GOT3 (cell line): Measurements from ENCODE around the gene ICAM1.

Experiments used
- DNase-seq: peaks from one replicate; lab custom pipeline; 2025; ENCODE audit warnings: mixed read lengths; lab: John Stamatoyannopoulos, UW

ICAM1 gene

DNA sequence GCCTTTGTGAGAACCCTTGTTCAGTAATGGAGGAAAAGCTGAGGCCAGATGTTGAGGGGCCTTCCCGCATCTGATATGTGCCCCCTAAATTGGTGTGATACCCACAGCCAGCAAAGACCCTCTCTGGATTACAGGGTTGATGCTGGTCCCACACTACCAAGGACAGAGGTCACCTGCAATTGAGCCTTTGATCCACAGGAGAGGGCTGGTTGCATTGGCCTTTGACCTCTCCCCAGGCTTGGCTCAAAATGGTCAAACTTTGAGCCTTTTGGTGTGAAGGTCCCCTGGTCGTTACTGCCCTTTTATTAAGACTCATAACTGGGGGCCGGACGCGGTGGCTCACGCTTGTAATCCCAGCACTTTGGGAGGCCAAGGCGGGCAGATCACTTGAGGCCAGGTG is 27.3 kb upstream of the ICAM1 start:
- no peak for DNase-seq

DNA sequence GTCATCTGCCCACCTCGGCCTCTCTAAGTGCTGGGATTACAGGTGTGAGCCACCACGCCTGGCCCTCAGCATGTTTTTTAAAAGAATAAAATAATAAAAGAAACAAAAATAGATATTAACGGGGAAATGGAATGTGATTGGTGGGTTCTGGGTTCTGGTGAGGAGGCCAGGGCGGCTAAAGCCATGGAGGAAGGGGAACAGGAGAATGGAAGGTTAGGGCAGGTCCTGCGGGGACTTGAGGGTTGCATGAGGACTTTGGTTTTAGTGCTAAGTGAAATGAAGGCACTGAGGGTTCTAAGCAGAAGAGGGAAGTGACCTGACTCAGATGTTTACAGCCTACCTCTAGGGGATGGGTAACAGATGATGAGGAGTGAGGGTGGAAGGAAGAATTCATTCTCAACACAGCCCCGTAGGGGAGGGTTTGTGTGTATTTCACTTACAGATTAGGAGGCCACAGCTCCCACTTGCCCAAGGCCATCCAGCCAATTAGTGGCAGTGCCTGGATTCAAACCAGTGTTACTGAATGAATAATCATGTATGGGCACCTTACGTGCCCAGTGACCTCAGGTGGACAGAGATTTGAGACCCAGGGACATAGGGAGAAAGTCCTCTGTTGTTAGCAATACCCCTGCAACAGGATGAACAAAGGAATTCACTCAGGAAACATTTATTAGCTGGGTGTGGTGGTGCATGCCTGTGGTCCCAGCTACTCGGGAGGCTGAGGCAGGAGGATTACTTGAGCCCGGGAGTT is 25.6 kb upstream of the ICAM1 start:
- DNase-seq: no peak

DNA sequence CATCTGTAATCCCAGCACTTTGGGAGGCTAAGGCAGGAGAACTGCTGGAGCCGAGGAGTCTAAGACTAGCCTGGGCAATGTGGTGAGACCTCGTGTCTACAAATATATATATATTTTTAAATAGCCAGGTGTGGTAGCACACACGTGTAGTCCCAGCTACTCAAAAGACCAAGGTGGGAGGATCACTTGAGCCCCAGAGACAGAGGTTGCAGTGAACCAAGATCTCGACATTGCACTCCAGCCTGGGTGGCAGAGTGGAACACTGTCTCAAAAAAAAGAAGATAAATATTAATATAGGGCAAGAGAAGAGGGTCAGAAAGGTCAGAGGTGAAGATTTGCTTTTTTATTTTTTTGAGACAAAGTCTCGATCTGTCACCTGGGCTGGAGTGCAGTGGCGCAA is 24.4 kb upstream of the ICAM1 start:
- no peak for DNase-seq

DNA sequence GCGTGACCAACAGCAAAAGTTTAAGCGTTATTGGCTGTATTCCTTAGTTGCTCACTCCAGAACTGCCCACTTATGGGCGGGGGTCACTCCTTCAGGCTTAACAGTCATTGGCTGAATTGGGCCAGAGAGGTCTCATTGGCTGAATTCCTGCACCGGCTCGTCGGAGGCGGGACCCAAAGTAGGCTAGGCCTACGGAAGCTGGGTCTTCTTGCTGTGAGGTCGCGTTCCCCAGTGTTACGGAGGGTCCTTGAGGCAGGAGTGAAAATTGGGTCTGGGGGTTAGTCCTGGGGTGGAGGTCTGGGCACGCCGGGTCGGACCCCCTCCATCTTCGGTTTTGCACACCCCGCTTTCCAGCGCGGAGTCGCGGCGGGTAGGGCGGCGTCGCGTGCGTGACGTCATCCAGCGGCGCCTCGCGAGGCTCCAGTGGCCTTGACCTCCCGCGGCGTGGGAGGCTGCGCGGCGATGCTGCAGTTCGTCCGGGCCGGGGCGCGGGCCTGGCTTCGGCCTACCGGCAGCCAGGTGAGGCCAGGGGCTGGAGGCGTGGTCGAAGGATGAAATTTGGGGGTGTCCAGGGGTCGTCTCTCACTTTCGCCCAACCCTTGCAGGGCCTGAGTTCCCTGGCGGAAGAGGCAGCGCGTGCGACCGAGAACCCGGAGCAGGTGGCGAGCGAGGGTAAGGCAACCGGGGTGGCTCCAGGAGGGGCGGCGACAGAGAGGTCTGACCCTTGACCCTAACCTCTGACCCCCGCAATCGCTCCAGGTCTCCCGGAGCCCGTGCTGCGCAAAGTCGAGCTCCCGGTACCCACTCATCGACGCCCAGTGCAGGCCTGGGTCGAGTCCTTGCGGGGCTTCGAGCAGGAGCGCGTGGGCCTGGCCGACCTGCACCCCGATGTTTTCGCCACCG is 18.9 kb upstream of the ICAM1 start, which contains the start of gene MRPL4:
Gene MRPL4 (plus strand): TSS at position 423 of the 903 bp plus-strand sequence. CDS start 40 bp downstream, at position 463.
- peak; percentile 90 for DNase-seq

DNA sequence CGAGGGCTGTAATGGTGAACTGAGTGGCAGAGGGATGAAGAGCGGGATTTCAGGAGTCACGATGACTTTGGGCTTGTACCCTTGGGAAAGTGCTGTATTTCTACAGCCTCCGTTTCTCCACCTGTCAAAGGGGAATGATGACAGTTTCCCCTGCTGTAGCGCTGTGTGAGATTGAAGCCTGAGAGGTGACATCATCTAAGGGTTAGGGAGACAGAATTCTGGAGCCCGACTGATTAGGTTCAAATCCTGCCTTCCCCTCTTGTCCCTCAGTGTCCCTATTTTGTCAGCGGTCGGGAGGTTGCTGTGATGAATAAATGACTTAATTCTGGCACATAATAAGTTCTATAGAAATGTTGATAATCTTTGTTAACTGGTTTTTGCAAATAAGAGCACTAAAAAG is 18.2 kb upstream of the ICAM1 start:
- no peak for DNase-seq

DNA sequence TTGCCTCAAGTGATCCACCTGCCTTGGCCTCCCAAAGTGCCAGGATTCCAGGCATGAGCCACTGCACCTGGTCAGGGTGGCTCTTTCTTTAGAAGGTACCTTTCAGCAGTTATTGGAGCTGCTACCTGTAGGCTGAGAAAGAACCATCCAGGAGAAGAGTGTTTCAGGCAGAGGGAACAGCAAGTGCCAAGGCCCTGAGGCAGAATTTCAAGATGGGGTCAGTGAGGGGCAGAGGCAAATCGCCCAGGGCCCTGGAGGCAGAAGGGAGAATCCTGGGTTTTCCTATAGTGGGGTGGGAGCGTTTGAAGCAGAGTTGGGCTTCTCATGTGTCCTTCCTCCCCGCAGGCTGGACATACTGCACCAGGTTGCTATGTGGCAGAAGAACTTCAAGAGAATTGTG is 16.7 kb upstream of the ICAM1 start:
- DNase-seq: no peak

DNA sequence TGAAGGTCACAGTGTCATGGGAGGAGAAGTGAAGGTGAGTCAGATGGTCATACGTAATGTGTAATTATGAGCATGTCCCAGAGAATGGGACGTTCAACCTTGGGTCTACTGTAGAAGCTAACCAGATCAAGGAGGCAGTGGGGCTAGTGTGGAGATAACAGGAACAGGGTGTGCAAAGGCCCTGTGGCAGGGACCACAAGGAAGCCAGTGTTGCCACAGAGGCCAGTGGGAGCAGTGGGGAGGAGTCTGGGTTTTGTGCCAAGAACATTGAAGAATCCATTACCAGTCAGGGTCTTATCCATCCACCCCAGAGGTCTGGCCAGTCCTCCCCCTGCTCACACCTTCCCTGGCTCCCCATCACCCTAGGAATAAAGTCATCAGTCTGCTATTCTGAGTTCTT is 15.6 kb upstream of the ICAM1 start:
- no peak for DNase-seq

DNA sequence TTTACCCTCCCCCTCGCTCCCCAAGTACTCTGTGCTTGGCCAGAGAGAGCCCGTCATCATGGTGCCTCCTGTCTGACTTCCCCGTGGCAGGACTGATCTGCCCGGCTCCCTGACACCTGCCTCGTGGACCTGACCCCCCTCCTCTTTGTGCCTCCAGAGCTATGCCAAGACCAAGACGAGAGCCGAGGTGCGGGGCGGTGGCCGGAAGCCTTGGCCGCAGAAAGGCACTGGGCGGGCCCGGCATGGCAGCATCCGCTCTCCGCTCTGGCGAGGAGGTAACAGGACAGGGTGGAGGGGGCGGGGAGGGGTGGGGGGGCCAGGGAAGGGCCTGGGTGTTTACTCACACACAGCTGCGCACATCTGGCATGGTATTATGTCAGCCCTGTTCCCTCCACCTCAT is 14.4 kb upstream of the ICAM1 start:
- no peak for DNase-seq

DNA sequence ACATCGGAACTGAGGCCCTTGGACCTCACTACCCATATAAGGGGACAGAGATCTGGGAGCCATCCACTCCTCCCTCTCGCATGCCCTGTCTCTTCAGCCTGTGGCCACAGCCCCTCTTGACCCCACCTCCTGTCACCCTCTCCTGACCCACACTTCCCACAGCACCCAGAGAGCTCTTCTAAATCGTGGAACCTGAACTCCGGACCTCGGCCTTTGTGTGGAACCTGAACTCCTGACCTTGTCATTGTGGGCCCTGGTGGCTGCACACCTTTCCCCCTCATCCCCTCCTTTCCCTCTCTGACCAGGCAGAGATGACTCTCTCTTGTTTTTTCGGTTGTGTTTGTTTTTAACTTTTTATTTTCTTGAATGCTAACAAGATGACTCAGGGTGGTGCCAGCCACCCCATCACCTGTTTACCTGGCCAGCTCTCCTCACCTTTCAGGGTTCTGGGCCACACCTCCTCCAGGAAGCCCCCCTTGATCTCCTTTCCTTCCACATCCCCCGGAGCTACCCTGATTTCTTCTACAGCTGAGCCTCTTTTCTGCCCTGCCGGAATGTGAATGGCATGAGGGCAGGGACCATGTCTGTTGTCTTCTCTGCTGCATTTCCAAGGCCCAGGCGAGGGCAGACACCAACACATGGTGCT is 13.8 kb upstream of the ICAM1 start:
- DNase-seq: no peak

DNA sequence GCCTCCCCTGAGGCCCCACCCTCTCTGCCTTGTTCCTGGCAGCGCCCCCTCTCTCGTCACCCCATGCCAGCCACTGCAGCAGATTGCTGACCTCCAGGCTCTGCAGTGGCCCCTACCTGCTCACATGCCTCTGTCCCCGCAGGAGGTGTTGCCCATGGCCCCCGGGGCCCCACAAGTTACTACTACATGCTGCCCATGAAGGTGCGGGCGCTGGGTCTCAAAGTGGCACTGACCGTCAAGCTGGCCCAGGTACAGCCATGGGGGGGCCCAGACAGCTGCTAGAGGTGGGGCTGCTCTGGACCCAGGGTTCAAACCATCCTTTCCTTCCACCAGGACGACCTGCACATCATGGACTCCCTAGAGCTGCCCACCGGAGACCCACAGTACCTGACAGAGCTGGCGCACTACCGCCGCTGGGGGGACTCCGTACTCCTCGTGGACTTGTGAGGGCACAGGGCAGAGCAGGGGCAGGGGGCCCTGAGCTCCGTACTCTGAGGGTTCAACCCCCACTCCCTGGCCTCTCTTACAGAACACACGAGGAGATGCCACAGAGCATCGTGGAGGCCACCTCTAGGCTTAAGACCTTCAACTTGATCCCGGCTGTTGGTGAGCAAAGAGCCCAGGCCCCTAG is 12.7 kb upstream of the ICAM1 start:
- no peak for DNase-seq

DNA sequence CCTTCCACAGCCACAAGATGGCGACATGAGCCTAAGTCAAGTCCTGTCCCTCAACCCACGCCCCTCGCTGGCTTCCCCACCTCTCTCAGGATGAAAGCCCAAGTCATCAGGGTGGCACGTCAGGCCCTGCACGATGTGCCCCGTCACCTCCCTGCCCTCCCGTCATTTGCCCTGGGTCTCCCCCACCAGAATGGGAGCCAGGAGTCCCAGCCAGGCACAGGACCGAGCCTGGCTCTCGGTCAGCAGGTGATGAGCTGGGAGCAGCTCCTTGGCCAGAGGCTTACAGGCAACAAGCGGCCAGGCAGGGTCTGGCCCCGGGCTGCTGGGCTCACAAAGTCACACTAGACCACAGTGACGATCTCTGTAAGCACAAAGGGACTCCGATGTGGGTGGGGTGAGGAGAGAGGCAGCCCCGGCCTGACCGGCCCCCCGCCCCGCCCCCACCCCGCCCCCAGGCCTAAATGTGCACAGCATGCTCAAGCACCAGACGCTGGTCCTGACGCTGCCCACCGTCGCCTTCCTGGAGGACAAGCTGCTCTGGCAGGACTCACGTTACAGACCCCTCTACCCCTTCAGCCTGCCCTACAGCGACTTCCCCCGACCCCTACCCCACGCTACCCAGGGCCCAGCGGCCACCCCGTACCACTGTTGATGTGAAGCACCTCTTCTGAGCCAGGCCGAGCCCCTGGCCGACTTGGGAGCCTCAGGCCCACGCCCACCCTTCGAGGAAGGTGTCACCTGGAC is 11.6 kb upstream of the ICAM1 start:
- no peak for DNase-seq

DNA sequence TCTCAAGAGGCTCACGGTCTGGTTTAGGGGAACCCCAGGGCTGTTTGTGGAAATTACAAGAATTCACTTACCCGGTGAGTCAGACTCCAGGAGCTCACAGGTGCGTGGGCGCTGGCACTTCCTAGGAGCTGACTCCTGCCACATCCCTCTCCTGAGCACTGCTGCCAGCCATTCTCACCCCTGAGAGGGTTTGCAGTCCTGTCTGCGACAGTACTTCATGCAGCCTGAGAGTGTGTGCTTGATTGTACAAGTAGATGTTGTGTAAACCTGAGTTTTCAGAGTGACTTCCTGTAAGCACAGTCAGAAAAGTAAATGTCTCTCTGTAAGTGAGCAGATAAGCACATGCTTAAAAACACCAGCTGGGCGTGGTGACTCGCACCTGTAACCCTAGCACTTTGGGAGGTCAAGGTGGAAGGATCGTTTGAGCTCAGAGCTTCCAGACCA is 10.8 kb upstream of the ICAM1 start:
- DNase-seq: no peak

DNA sequence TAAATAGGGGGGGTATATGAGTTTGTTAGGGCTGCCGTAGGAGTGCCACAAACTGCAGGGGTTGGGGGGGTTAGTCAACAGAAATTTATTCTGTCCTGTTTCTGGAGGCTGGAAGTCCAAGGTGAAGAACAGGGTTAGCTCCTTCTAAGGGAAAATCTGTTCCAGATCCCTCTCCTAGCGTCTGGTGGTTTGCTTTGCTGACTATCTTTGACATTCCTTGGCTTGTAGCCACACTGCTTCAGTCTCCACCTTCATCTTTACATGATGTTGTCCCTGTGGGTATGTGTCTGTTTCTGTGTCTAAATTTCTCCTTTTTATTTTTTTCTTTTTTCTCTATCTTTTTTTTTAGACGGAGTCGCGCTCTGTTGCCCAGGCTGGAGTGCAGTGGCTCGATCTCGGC is 8.1 kb upstream of the ICAM1 start:
- no peak for DNase-seq

DNA sequence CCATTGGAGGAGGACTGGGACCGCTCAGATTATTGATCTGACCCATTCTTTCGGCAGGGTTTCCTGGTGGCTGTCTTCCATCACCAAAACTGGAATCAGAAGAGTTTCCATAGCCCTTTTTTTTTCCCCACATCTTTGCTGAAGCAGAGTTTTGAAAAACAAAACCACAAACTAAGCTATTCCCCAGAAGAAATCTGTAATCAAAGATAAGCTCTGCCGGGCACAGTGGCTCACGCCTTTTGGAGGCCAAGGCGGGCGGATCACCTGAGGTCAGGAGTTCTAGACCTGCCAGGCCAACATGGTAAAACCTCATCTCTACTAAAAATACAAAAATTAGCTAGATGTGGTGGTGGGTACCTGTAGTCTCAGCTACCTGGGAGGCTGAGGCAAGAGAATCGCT is 4.2 kb upstream of the ICAM1 start:
- no peak for DNase-seq

DNA sequence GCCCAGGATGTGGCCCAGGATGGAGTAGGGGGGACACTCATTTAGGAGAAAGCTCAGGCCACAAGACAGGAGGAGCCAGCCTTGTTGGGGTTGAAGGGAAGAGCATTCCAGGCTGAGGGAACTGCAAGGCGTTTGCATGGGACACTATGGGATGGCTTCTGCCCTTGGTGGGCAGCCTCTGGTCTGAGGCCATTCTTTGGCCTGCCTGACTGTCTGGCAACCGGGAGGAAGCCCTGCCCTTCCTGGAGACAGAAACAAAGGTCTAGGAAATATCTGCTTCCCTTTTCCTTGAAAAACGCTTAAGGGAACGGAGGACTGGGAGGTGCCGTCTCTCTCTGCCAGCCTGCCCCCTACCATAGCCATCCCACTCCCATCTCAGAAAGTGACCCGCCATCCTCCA is 2.8 kb upstream of the ICAM1 start:
- no peak for DNase-seq

DNA sequence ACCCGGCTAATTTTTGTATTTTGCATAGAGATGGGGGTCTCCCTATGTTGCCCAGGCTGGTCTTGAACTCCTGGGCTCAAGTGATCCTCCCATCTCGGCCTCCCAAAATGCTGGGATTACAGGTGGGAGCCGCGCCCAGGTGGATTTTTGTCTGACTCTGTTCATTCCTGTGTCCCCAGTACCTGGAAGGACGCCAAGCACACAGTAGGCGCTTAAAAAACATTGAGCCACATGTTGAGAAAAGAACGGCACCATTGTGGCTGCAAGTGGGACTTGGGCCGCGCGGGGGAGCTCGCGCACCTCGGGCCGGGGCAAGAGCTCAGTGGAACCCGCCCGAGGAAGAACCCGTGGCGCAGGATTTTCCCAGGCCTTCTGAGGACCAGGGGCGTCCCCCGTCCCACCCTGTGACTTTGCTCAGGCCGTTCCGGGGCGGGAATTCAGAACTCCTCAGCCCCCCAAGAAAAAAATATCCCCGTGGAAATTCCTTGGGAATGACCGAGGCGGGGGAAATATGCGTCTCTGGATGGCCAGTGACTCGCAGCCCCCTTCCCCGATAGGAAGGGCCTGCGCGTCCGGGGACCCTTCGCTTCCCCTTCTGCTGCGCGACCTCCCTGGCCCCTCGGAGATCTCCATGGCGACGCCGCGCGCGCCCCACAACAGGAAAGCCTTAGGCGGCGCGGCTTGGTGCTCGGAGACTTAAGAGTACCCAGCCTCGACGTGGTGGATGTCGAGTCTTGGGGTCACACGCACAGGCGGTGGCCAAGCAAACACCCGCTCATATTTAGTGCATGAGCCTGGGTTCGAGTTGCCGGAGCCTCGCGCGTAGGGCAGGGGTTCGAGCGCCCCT is 1.4 kb upstream of the ICAM1 start:
- DNase-seq: peak; percentile 40

DNA sequence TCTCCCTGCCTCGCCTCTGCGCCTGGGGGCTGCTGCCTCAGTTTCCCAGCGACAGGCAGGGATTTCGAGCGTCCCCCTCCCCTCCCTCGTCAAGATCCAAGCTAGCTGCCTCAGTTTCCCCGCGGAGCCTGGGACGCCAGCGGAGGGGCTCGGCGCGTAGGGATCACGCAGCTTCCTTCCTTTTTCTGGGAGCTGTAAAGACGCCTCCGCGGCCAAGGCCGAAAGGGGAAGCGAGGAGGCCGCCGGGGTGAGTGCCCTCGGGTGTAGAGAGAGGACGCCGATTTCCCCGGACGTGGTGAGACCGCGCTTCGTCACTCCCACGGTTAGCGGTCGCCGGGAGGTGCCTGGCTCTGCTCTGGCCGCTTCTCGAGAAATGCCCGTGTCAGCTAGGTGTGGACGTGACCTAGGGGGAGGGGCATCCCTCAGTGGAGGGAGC is 722 bp upstream of the ICAM1 start:
- DNase-seq: no peak

DNA sequence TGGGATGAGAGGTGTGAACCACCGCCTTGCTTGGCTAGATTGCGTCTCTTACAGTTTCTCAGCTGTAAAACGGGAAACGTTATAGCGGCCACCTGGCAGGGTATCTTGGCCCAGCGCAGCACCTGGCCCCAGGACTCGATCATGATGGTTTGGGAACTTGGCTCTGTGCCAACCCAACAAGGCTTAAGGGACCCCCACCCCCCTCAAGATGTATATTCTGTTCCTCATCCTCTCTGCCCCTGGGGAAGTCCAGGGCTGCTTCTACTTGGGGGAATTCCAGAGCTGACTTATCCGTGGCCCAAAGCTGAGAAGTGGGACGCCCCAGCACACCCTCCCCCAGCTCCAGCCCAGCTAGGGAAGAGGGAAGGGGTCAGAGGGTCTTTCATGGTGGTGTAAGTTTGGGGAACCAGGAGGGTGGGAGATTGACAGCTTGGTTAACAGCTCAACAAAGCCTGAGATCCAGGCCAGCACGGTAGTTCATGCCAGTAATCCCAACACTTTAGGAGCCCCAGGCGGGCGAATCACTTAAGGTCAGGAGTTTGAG is 695 bp downstream of the ICAM1 start:
- DNase-seq: no peak

DNA sequence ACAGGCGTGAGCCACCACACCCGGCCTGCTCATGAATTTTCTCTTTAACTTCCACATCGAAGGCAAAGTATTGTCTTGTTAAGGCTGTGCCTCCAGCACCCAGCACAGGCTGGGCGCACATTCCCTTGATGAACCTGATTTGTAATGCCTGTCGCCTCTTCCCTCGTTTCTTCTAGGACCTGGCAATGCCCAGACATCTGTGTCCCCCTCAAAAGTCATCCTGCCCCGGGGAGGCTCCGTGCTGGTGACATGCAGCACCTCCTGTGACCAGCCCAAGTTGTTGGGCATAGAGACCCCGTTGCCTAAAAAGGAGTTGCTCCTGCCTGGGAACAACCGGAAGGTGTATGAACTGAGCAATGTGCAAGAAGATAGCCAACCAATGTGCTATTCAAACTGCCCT is 3.7 kb downstream of the ICAM1 start:
- no peak for DNase-seq
